Muscle layer of duodenum (tissue), 2 donors: Measurements from ENCODE around the gene HORMAD1.
"Not testable (repeated sequence)": the region's sequence is repeated elsewhere in the genome, so short reads cannot be mapped to it uniquely, and the experiment has no call there.

Experiments used
- H3K27ac ChIP-seq: one replicate; pipeline ENCODE4 v1.7.0; 2013; ENCODE audit warnings: mild to moderate bottlenecking, low read length
- H3K27me3 ChIP-seq: one replicate; pipeline ENCODE4 v1.7.0; 2013; ENCODE audit warnings: low read depth, mild to moderate bottlenecking, control low read depth, low read length
- H3K36me3 ChIP-seq, 2 donors: one replicate each; pipeline ENCODE4 v1.7.0; 2013; ENCODE audit warnings: low read length in 2 of 2, control low read depth in 1 of 2, mild to moderate bottlenecking in 1 of 2; ENCODE audit not compliant: insufficient read depth in 2 of 2, control insufficient read depth in 1 of 2
- H3K4me1 ChIP-seq, 2 donors: one replicate each; pipeline ENCODE4 v1.7.0; 2013; ENCODE audit warnings: low read length in 2 of 2, mild to moderate bottlenecking in 2 of 2, control low read depth in 1 of 2, moderate library complexity in 1 of 2; ENCODE audit not compliant: insufficient read depth in 2 of 2, control insufficient read depth in 1 of 2
- H3K4me3 ChIP-seq, 2 donors: one replicate each; pipeline ENCODE4 v1.7.0; 2013; ENCODE audit warnings: low read length in 2 of 2, low read depth in 1 of 2, mild to moderate bottlenecking in 1 of 2
- H3K9me3 ChIP-seq, 2 donors: one replicate each; pipeline ENCODE4 v1.7.0; 2013; ENCODE audit warnings: low read length in 2 of 2, control low read depth in 1 of 2, mild to moderate bottlenecking in 1 of 2; ENCODE audit not compliant: control insufficient read depth in 1 of 2
- donor health status: healthy.

HORMAD1 gene

DNA sequence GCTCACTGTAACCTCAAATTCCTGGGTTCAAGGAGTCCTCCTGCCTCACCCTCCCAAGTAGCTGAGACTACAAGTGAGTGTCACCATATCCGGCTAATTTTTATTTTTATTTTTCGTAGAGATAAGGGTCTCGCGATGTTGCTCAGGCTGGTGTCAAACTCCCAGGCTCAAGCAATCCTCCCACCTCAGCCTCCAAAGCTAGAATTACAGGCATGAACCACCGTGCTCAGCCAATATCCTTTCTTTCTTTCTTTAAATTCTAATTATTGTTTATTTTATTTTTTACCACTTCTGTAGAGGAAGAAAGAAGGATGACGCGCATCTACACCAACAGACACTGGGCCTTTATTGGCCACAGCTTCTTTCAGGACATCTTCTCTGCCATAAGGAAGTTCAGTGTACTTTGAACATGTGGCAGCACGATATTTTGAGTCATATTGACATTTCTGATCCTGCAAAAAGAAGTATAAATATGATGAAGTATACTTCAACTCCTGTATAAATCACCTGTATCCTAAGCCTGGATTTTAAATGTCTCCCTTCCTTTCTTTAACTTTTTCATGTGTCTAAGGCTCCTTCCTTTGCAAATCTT, 29.1 kb upstream of the HORMAD1 start:
- Histone ChIP-seq H3K36me3 (peaks cover 10 to 14% of the 10 kb centered on the region in 2 donors), H3K27me3 (no peaks in the 10 kb centered on the region), H3K9me3 (no peaks in the 10 kb centered on the region), H3K4me1 (no peaks in the 10 kb centered on the region), H3K4me3 (no peak overlapping the region), H3K27ac (no peak overlapping the region)

DNA sequence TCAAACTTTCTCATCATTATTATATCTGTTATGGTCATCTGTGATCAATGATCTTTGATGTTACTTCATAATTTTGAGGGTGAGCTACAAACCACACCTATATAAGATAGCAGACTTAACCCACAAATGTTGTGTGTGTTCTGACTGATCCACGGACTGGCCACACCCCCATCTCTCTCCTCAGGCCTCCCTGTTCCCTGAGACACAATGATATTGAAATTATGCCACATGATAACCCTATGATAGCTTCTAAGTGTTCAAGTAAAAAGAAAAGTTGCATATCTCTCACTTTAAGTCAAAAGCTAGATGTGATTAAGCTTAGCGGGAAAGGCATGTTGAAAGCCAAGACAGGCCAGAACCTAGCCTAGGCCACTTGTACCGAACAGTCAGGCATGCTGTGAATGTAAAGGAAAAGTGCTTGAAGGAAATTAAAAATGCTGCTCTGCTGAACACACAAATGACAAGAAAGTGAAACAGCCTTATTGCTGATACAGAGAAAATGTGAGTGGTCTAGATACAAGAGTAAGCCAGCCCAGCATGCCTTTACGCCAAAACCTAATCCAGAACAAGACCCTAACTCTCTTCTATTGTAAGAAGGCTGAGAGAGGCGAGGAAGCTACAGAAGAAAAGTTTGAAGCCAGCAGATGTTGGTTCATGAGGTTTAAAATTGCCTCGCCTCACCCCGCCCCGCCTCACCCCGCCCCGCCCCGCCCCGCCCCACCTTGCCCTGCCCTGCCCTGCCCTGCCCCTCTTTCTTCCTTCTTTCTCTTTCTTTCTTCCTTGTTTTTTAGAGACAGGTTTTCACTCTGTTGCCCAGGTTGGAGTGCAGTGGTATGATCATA, 28.4 kb upstream of the HORMAD1 start:
- no peaks in the 10 kb centered on the region for H3K4me1 ChIP-seq
- H3K9me3 ChIP-seq, result no peaks in the 10 kb centered on the region
- no peaks in the 10 kb centered on the region for H3K27me3 ChIP-seq
- no peak overlapping the region for H3K4me3 ChIP-seq
- H3K27ac ChIP-seq, result no peak overlapping the region
- H3K36me3 ChIP-seq, result peaks cover 10 to 12% of the 10 kb centered on the region in 2 donors

DNA sequence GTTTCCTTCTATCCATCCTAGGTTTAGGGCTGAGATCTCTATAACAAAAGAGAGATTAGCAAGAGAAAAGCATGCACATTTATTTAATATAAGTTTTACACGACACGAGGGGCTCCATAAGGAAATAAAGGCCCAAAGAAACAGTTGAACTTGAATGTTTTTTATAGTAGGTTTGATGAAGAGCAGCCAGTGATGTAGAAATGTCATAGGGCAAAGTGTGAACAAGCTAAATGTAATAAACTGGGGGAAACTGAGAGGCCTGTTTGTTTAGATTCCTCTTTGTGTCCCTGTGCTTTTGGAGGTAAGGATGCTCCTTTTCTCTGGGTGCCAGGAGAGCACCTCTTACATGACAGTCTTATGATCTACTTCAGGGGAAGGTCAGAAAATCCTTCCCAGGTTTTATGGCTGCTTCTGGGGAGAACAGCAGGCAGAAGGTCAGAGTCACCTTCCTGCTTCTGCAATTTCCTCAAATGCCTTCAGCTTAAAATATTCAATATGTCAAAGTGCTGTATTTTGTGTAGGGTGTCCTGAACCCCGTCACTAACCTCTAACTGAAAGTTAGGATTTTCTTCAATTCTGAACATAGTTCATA, 9.5 kb upstream of the HORMAD1 start:
- H3K36me3 ChIP-seq, result no peaks in the 10 kb centered on the region
- H3K27ac ChIP-seq, result no peak overlapping the region
- no peak overlapping the region for H3K4me3 ChIP-seq
- no peaks in the 10 kb centered on the region for H3K27me3 ChIP-seq
- H3K4me1 ChIP-seq, result no peaks in the 10 kb centered on the region
- H3K9me3 ChIP-seq, result no peaks in the 10 kb centered on the region

DNA sequence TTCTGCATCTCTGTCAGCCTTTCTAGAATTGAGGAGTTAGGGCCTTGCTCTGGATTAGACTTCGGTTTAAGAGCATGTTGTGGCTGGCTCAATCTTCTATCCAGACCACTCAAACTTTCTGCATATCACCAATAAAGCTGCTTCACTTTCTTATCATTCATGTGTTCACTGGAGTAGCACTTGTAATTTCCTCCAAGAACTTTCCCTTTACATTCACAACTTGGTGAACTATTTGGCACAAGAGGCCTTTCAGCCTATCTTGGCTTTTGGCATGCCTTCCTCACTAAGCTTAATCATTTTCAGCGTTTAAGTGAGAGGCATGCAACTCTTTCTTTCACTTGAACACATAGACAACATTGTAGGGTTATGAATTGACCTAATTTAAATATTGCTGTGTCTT, 3.6 kb upstream of the HORMAD1 start:
- H3K36me3 ChIP-seq, result no peaks in the 10 kb centered on the region
- H3K27ac ChIP-seq, result no peak overlapping the region
- H3K4me3 ChIP-seq, result no peak overlapping the region
- H3K9me3 ChIP-seq, result no peaks in the 10 kb centered on the region
- H3K4me1 ChIP-seq, result no peaks in the 10 kb centered on the region
- H3K27me3 ChIP-seq, result no peaks in the 10 kb centered on the region

DNA sequence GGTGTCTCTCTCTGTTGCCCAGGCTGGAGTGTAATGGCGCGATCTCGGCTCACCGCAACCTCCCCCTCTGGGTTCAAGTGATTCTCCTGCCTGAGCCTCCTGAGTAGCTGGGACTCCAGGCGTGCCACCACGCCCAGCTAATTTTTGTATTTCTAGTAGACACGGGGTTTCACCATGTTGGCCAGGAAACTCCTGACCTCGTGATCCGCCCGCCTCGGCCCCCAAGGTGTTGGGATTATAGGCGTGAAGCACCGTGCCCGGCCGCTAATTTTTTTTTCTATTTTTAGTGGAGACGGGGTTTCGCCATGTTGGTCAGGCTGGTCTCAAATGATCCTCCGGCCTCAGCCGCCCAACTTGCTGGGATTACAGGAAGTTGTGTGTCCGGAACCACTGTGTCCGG, 597 bp downstream of the HORMAD1 start:
- Histone ChIP-seq H3K4me3 (no peak overlapping the region), H3K9me3 (no peaks in the 10 kb centered on the region), H3K36me3 (no peaks in the 10 kb centered on the region), H3K27ac (no peak overlapping the region), H3K4me1 (no peaks in the 10 kb centered on the region), H3K27me3 (no peaks in the 10 kb centered on the region)

DNA sequence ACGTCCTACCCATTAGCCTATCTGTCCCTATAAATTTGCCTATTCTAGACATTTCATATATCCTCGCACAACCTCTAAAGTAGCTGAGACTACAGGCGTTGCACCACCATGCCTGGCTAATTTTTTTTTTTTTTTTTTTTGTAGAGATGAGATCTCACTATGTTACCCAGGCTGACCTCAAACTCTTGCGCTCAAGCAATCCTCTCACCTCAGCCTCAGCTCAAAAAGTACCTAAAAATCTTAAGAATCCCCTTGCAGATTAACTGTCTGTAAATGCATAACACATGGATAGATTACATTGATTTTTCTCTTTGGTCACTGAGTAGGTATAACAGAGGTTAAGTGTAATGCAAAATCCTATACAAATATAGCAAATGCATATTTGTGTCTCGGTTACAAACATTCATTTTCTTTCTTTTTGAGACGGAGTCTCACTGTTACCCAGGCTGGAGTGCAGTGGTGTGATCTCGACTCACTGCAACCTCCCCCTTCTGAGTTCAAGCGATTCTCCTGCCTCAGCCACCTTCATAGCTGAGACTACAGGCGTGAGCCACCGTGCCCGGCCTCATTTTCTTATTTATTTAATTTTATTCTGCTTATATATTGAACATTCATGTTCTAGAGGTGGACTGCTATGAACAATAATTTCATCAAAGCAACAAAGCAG, 2.3 kb downstream of the HORMAD1 start:
- no peaks in the 10 kb centered on the region for H3K27me3 ChIP-seq
- no peak overlapping the region for H3K27ac ChIP-seq
- H3K36me3 ChIP-seq, result no peaks in the 10 kb centered on the region
- H3K4me3 ChIP-seq, result no peak overlapping the region
- H3K9me3 ChIP-seq, result no peaks in the 10 kb centered on the region
- H3K4me1 ChIP-seq, result no peaks in the 10 kb centered on the region

DNA sequence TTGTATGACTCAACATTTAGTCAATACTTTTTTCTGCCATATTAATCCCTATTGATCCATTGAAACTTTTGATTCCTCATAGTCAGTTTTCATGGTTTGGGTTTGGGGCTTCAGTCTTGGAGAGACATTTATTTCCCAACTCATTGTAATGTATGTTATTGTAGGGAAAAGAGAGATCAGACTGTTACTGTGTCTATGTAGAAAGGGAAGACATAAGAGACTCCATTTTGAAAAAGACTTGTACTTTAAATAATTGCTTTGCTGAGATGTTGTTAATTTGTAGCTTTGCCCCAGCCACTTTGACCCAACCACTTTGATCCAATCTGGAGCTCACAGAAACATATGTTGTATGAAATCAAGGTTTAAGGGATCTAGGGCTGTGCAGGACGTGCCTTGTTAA, 11.7 kb downstream of the HORMAD1 start:
- not testable (repeated sequence) for H3K27ac ChIP-seq, H3K9me3 ChIP-seq, H3K4me1 ChIP-seq, H3K27me3 ChIP-seq, H3K36me3 ChIP-seq, H3K4me3 ChIP-seq

DNA sequence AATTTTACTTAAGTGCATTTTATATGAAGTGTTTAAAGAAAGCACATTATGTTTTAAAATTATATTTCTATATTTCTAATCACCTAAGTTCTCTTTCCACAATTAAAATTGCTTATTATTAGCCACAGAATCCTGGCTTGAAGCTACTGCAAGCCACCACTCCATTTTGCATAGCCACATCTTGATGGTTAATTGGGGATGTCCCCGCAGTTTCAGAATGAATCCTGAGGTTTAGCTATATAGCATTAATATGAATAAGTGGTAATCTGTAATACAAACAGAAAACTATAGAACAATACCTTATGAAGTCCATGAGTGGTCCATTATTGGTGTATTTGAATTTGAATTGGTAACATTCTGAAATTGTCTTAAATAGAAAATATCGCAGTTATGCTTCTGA, 12.1 kb downstream of the HORMAD1 start:
- H3K4me1 ChIP-seq, result no peaks in the 10 kb centered on the region

DNA sequence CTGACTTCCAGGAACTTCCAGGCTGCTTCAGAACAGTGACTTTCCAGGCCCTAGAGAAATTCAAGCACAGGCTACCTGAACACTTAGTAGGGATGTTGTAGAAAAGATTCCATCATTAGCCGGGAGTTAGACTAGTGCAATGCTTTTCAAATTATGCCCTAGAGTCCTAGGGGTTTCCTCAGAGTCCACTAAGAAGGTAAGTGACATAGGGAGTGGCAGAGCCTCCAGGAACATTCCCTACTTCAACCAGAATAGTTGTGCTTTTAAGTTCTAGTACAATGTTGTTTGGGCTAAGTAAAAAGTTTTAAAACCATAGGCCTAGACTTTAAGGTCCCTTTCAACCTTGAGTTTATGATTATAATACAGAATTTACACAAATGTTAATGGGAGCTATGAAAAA, 14.6 kb downstream of the HORMAD1 start:
- no peaks in the 10 kb centered on the region for H3K36me3 ChIP-seq
- no peaks in the 10 kb centered on the region for H3K27me3 ChIP-seq
- H3K27ac ChIP-seq, result no peak overlapping the region
- H3K4me1 ChIP-seq, result no peaks in the 10 kb centered on the region
- no peaks in the 10 kb centered on the region for H3K9me3 ChIP-seq
- no peak overlapping the region for H3K4me3 ChIP-seq

More for the DNA sequence above, 12.1 kb downstream of the HORMAD1 start:
- Histone ChIP-seq H3K36me3 (no peaks in the 10 kb centered on the region), H3K9me3 (no peaks in the 10 kb centered on the region), H3K27ac (no peak overlapping the region), H3K27me3 (no peaks in the 10 kb centered on the region), H3K4me3 (no peak overlapping the region)

DNA sequence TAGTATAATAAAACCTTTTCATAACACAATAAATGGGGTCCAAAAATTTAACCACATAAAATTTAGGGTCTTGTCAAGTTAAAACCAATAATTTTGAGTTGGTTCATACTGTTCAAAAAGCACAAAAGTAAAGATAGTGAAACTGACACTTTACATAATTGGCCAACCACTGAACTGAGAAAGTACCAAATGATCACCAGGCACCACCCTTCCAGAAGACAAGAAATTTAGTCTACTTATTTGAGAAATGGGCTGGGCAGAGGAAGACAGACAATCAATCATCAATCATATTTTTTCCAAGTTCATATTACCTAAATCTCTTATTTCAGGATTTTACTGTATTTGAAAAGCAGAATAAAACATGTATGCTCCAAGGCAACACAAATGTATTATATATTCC, 17.3 kb downstream of the HORMAD1 start:
- no peaks in the 10 kb centered on the region for H3K36me3 ChIP-seq
- H3K4me1 ChIP-seq, result no peaks in the 10 kb centered on the region
- no peaks in the 10 kb centered on the region for H3K27me3 ChIP-seq
- H3K27ac ChIP-seq, result no peak overlapping the region
- H3K4me3 ChIP-seq, result no peak overlapping the region
- no peaks in the 10 kb centered on the region for H3K9me3 ChIP-seq
